NCI-H226 (cell line): ENCODE measurements around the gene NAGK.
"Not testable (repeated sequence)": the region's sequence is repeated elsewhere in the genome, so short reads cannot be mapped to it uniquely, and the experiment has no call there.

Experiments
- DNase-seq: peaks from one replicate; pipeline ENCODE4 v3.0.0-alpha.2; 2015

Gene NAGK

DNA sequence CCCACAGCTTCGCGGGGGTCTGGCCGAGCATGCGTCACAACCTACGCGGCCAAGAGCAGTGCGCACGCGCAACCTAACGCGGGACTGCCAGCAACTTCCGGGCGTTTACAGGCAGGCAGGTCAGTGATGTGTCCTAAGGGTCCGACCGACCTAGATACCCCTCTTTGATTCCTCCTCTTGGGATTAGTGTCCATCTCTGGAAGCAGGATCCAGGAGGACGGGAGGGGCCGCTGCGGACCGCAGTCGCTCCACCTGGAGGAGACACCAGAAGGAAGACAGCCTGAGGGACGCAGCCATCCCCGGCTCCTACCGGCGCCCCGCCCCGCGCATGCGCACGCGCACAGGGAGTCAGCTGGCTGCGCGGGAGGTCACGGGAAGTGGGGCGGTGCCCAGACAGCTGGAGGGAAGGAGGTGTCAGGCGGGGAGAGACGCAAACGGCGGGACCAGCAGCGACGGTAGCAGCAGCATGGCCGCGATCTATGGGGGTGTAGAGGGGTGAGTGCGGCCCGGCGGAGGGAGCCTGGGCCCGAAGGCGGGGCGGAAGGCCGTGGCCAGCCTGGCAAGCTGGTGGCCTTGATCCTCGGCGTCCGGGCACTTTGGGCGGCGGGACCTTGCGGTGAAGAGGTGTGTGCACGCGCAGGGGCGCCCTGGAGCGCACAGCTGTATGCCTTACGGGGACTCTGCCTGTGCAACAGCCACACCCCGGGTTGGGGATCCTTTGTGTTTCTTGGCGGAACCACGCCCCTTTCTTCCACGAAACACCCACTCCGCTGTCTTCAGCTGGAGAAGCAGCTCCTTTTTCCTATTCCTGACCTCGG lies at the start of gene NAGK:
Gene NAGK (plus strand): TSS at position 431 of the 818 bp plus-strand sequence. CDS start 36 bp downstream, at position 467.
- DNase-seq, result peak; percentile 95

DNA sequence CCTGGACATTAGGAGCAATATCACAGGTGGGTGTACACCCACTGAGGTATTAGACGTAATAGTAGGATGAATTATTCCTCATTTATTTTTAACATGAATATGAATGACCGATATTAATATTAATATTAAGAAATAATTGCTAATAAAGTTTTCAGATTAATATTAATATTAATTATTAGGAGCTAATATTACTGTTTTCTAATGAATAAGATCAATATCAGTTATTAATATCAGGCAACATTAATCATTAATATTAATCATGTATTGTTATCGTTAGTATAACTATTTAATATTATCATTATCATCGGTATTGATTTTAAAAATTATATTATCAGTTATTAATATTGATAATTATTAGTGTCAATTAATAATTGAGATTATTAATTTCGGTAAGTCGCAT lies 48.5 kb upstream of the NAGK start:
- not testable (repeated sequence) for DNase-seq

DNA sequence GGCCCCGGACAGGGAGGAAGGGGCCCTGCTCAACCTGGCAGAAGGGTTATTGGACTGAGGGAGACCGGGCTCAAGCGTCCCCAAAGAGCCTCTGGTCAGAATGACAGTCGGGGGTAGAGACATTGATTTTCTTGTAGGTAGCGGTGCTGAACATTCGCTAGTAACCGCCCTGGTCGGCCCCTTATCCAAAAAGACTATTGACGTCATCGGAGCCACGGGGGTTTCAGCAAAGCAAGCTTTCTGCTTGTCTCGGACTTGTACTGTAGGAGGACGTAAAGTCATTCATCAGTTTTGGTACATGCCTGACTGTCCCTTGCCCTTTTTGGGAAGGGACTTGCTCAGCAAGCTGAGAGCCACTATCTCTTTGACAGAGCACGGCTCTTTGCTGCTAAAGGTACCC lies 47.1 kb upstream of the NAGK start:
- DNase-seq, result not testable (repeated sequence)

- DNase-seq, result not testable (repeated sequence)
Observed at GRCh38 chr2:71023553-71024243, 44.8 kb upstream of the NAGK start.

GRCh38 chr2:71036296-71036695 lies 32.2 kb upstream of the NAGK start:
- DNase-seq, result not testable (repeated sequence)

DNA sequence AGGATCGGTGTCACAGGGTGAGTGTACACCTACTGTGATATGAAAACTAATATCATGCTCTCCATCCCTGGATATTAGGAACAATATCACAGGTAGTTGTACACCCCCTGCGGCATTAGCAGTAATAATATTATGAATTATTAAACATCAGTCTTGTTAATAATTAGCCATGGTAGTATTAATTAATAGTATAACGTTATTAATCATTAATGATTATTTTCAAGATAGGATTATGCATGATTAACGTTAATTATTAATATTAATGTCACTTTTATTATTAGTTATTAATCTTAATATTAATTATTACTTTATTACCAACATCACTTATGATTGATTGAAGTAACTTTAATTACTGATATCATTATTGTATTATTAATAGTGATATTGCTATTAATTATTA lies 26.2 kb upstream of the NAGK start:
- DNase-seq, result no peak

DNA sequence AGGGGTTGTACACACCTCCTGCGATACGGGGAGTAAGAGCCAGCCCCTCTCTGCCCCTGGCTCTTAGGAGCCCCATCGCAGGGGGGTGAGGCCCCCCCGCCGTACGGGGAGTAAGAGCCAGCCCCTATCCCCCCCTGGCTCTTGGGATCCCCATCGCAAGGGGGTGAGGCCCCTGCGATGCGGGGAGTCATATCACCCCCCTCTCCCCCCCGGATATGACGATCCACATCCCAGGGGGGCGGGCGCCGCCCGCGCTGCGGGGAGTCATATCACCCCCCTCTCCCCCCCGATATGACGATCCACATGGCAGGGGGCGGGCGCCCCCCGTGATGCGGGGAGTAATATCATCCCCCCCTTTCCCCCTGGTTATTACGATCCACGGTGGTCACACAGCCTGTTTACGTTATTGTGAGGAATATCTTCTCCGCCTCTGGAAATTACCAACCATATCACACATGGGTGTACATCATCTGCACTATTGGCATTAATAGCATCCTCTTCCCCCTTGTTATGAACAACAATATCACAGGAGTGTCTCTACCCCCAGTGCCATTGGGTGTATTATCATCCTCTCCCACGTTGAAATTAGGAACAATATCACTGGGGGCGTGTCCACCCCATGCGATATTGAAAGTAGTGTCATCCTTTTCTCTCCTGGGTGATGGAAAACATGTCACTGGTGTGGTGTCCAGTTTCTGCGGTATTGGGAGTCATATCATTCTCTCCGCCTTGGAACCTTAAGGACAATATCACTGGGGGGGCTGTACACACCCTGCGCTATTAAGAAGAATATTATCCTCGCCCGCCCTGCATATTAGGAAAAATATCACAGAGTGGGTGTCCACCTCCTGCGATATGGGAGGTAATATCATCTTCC lies 24.7 kb upstream of the NAGK start:
- no peak for DNase-seq

GRCh38 chr2:71045151-71045550 lies 23.3 kb upstream of the NAGK start:
- DNase-seq, result no peak

DNA sequence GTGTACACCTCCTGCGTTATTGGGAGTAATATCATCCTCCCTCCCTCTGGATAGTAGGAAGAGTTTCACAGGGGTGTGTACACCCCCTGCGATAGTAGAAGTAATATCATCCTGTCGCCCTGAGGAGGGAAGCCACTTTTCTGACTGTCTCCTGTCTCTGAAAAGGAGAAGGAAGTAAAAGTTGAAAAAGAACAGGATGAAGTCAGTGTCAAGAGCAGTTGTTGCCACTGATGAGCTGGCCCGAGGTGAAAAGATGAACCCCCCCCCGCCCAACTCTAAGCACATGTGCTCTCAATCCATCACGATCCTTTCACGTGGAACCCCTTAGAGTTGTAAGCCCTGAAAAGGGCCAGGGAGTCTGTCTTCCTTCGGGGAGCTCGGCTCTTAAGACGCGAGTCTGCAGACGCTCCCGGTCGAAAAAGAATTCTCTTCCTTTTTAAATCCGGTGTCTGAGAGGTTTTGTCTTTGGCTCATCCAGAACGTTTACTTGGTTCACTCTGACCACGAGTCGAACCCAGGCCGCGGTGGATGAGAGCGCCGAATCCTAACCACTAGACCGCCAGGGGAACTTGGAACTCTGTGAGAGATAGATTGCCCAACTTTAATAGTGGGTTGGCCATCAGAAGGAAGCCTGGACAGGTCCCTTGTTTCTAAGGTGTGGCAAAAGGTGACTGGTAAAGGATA lies 22.4 kb upstream of the NAGK start:
- DNase-seq, result no peak

DNA sequence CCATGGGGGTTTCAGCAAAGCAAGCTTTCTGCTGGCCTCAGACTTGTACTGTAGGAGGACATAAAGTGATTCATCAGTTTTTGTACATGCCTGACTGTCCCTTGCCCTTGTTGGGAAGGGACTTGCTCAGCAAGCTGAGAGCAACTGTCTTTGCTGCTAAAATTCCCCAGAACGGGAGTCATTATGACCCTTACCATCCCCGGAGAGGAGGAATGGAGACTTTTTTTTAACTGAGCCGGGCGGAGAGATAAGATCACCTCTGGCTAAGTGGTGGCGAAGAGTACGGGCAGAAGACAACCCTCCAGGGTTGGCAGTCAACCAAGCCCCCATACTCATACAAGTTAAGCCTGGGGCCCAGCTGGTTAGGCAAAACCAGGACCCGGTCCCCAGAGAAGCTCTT lies 20.4 kb upstream of the NAGK start:
- DNase-seq, result no peak

DNA sequence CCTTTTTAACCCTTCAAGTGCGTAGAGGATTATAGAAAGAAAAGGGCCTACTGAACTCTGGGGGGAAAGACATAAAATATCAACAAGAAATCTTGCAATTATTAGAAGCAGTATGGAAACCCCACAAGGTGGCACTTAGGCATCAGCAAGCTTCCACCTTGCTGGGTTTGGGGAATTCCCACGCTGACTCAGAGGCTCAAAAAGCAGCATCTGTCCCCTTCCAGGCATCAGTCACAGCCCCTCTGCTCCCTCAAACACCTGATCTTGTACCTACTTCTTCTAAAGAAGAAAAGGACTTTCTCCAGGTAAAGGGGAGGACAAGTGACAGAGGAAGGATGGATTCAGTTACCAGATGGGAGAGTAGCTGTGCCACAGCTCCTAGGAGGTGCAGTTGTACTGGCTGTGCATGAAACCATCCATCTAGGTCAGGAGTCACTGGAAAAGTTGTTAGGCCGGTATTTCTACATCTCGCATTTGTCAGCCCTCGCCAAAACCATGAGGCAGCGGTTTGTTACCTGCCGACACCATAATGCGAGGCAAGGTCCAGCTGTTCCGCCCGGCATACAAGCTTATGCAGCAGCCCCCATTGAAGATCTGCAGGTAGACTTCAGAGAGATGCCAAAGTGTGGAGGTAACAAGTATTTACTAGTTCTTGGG lies 18.6 kb upstream of the NAGK start:
- not testable (repeated sequence) for DNase-seq

- not testable (repeated sequence) for DNase-seq
Observed at GRCh38 chr2:71055206-71055740, 13.2 kb upstream of the NAGK start.

DNA sequence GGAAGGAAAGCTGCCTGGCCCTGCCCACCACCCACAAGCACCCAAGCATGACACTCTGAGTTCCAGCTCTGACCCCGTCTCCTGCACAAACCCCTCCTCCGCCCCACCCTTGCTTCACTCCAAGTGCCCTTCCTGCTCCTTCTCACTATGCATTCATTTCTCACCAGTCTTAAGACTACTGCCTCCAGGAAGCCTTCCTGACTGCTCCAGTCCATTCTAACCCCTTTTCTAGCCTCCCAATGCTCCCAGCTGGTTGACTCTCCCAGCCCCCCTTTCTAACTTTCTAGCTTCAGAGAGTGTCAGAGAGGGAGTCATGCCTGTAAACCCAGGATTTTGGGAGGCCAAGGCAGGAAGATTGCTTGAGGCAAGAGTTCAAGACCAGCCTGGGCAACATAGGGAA lies 8.2 kb upstream of the NAGK start:
- no peak for DNase-seq

DNA sequence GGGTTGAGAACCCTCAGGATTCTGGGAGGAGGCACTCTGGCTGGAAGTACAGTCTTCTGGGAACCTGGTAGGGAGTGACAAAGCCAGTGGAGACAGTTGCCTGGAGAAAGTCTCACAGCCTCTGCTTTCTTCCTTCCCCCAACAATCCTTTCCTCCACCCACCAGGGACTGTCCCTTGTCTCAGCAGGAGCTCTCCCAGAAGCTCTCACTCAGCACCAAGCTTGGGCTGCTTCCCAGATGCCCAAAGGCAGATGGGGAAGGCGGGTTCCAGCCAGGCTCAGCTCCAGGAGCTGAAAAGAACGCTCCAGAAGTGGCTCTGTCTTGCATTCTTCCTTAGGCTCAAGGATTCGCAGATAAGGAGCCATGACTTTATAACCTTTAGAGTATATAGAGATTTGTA lies 7.6 kb upstream of the NAGK start:
- DNase-seq, result no peak

DNA sequence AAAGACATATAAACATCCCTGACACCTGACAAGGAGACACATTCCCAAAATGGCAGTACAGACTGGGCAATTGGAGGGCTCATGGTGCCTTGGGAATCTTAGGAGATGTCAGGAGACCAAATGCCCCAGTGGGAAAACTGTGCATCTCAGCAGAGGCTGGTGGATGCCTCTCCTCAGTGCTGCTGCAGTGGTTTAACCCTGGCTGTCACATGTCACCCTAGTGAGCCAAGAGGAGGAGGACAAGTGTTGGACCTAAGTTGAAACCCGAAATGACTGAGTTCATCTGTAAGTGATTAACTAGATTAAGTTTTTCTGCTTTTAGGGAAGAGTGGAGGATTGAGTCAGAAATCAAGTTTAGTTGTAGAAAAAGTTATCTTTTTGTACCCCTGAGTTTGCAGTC lies 5.2 kb upstream of the NAGK start:
- DNase-seq, result no peak

DNA sequence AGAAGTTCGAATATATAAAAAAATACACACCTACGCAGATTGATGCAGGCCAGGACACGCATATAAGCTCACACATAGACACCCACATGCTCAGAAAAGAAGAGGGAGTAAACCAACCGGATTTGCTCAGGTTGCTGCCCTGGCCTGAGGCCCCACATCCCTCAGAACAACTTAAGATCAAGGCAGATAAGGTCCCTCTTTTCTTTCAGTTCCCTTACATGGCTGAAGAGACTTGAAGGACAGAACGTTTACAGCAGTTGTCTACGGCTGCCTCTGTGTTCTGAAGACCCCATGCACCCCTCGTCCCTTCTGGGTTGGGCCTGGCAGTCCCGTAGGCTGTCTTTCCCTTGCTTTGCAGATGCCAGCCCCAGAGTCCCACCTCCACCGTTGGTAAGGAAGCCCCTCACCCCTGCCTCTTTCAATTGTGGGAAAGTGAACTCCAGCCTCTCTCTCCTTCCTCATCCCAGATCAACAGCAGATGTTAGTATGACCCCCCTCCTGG lies 4.3 kb upstream of the NAGK start:
- no peak for DNase-seq

DNA sequence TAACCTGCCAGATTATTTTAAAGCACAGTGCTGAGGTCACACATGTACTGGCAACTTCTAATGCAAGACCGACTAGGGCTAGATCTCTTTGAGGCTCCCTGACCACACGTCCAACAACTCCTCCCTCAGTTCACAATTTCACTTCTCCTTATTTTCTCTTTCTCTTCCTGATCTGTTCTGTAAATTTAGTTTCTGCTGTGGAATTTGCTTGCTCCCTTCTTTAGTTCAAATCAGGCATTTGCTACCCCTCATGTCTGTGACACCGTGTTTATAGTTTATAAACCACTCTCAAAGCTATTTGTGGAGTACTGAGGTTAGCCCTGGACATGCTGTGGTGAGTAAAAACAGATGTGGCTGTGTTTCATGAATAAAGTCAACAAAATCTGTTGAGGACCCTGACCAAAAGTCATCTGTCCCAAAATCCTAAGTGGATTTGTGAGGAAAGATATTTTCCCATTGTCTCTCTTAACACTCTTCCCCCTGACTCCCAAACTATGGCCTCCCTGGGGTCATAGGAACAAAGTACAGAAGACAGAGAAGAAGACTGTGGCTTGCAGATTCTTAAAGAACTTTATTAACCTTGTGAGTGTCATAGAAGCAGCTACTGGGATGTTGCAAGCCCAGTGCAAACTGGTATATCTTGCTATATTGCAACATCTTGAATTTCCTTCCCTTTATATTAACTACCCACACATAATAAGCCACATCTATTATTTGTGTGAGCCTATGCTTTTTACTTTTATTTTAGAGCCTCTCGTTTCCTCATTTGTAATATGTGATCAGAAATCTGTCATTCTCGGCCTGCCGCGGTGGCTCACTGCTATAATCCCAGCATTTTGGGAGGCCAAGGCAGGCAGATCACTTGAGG lies 3.5 kb upstream of the NAGK start:
- DNase-seq, result no peak

DNA sequence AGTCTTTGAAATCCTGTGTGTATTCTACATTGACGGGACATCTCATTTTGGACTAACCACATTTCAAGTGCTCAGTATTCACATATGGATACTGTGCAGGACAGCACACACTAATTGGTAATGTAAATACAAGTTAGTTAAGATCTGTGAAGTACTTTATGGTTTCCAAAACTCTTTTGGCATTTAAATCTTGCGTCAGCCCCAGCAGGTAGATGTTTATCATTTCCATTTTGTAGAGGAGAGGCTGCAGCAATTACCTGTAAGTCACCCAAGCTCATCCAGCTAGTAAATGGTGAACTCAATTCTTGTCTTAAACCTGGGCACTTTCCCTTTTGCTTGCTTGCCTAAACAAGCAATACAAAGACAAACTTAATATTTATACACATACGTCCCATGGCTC lies 1.6 kb upstream of the NAGK start:
- DNase-seq, result no peak

DNA sequence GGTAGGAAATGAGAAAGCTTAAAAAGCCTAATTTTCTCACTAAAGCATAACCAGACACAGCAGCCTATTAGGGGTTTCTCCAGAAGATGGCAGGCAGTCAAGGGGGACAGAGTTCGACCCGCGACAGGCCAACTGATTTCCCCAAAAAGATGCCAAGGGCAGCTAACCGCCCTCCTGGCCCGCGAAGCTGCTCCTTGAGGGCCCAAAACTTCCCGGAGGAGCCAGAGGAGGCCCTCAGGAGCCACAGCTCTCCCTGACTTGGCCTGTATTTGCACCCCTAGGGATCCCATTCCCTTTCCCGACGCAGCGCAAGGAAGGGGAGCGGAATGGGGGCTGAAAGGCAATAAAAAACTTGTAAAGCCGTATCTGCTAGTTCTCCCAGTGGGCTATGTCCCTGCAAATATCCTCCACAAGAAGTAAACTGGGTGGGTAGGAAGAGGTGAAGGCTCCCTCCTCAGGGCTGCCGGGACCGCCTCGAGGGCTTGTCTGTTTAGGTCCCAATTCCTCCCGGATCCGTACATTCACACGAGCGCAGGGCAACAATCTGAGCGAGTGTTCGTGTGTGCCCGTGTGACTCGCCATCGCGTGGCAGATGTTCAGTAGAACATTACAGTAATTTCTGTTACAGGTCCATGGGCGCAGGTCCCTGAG lies 756 bp upstream of the NAGK start:
- DNase-seq, result no peak

- no peak for DNase-seq
Observed at GRCh38 chr2:71069376-71069775, 928 bp downstream of the NAGK start.
